Cortex of kidney (tissue), 1 donor: ENCODE measurements around the gene COL9A3.
"Not testable (repeated sequence)": the region's sequence is repeated elsewhere in the genome, so short reads cannot be mapped to it uniquely, and the experiment has no call there.

Experiments used
- DNase-seq: peaks from one replicate; lab custom pipeline; 2025; lab: John Stamatoyannopoulos, UW

Gene COL9A3

GRCh38 chr20:62835931-62836861 lies 19.3 kb downstream of the COL9A3 start:
- DNase-seq: no peak

DNA sequence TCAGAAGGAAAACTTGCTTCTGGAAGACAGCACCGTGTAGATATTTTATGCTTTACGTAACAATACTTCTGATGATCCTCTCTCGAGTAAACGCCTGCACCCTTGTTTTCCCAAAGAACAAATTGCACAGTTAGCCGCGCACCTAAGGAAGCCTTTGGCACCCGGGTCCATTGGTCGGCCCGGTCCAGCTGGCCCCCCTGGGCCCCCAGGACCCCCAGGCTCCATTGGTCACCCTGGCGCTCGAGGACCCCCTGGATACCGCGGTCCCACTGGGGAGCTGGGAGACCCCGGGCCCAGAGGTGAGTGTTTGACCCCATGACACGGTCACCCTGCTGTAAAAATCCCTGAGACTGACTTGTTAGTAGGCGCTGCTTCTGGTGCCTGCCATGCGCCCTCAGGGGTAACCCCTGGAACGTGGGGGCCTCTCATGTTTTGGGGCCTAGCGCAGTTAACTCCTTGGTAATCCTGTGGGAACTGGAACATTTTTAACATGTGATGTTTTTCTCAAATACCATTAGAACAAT lies 20.2 kb downstream of the COL9A3 start:
- DNase-seq: no peak

- DNase-seq: no peak
Measured at GRCh38 chr20:62837790-62838127, 20.9 kb downstream of the COL9A3 start.

- no peak for DNase-seq
Measured at GRCh38 chr20:62838128-62838891, 21.5 kb downstream of the COL9A3 start.

GRCh38 chr20:62839261-62839660 lies 22.4 kb downstream of the COL9A3 start:
- DNase-seq: no peak

- DNase-seq: no peak
Measured at GRCh38 chr20:62839816-62840215, 23.0 kb downstream of the COL9A3 start.

- no peak for DNase-seq
Measured at GRCh38 chr20:62840244-62841197, 23.7 kb downstream of the COL9A3 start.

- no peak for DNase-seq
Measured at GRCh38 chr20:62841705-62842212, 24.9 kb downstream of the COL9A3 start.

GRCh38 chr20:62843656-62844055 lies 26.8 kb downstream of the COL9A3 start:
- DNase-seq: no peak

DNA sequence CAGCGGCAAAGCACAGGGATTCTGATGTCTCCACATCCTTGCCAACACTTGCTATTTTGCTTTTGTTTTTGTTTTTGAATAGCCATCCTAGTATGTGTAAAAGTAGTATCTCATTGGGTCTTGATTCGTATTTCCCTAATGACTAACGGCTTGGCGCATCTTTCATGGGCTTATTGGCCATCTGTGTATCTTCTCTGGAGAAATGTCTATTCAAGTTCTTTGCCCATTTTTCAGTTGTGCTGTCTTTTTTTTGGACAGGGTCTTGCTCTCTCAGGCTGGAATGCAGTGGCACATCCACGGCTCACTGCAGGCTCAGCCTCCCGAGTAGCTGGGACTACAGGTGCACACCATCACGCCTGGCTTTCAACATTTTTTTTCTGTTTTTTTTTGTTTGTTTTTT lies 27.3 kb downstream of the COL9A3 start:
- DNase-seq: no peak

DNA sequence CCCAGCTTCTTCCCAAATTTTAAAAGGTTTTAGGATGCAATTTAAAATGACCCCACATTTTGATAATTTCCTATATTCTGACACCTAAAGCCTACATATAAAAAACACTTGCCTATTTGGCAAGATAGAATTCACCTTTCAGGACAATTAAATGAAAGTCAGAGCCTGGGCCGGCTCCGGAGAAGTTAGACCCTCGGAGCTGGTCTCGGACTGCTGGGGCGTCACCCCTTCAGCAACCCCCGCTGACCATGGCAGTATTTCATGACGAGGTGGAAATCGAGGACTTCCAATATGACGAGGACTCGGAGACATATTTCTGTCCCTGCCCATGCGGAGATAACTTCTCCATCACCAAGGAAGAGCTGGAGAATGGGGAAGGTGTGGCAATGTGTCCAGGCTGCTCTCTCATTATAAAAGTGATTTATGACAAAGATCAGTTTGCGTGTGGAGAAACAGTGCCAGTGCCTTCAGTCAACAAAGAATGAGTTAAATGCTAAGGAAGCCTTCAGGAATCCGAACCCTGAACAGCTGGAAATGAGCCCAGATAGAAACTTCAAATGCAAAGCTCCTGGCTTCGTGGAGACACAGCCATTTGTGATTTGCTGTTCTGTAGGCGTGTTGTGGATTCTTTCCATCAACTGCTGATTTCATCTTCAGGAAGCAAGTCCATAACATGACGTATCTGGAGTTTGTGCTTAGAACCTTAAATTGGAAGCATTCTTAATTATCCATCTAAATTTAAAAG lies 28.7 kb downstream of the COL9A3 start:
- DNase-seq: no peak

- no peak for DNase-seq
Measured at GRCh38 chr20:62846166-62846890, 29.5 kb downstream of the COL9A3 start.

DNA sequence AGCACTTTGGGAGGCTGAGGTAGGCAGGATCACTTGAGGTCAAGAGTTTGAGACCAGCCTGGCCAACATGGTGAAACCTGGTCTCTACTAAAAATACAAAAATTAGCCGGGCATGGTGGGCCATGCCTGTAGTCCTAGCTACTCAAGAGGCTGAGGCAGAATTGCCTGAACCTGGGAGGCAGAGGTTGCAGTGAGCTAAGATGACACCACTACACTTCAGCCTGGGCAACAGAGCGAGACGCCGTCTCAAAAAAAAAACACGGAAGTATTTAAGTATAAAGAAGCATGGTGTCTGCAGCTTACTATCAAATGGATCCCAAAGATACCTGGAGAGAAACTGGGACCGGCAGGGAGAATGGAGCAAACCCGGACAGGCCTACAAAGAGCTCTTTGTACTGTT lies 32.1 kb downstream of the COL9A3 start:
- not testable (repeated sequence) for DNase-seq

DNA sequence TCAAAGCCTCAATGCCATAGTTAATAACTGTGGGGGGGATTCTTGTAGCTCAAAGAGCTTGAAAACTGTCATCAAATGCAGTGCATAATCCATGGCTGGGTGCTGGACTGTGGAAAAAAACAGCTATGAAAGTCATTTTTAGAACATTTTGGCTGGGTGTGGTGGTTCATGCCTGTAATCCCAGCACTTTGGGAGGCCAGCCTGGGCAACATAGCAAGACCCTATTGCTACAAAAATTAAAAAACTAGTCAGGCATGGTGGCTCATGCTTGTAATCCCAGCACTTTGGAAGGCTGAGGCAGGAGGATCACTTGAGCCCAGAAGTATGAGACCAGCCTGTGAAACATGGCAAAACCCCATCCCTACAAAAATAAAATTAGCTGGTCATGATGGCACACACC lies 32.6 kb downstream of the COL9A3 start:
- no peak for DNase-seq

- no peak for DNase-seq
Measured at GRCh38 chr20:62850333-62850974, 33.6 kb downstream of the COL9A3 start.

- no peak for DNase-seq
Measured at GRCh38 chr20:62852196-62852595, 35.3 kb downstream of the COL9A3 start.

DNA sequence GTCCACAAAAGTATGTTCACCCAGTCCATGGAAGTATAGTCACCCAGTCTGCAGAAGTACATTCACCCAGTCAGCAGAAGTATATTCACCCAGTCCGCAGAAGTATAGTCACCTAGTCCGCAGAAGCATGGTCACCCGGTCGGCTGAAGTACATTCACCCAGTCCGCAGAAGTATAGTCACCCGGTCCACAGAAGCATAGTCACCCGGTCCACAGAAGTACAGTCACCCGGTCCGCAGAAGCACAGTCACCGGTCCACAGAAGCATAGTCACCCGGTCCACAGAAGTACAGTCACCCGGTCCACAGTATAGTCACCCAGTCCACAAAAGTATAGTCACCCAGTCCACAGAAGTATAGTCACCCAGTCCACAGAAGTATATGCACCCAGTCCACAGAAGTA lies 36.0 kb downstream of the COL9A3 start:
- DNase-seq: no peak

DNA sequence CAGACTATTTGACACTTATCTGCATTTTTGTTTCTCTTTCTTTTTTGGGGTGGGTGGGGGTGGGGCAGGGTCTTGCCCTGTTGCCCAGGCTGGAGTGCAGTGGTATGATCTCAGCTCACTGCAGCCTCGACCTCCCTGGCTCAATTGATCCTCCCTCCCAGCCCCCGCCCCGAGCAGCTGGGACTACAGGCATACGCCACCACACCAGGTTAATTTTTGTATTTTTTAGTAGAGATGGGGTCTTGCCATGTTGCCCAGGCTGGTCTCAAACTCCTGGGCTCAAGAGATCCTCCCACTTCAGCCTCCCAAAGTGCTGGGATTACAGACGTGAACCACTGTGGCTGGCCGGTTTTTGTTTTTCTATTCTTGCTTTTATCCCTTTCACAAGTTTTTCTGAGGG lies 36.5 kb downstream of the COL9A3 start:
- DNase-seq: not testable (repeated sequence)

DNA sequence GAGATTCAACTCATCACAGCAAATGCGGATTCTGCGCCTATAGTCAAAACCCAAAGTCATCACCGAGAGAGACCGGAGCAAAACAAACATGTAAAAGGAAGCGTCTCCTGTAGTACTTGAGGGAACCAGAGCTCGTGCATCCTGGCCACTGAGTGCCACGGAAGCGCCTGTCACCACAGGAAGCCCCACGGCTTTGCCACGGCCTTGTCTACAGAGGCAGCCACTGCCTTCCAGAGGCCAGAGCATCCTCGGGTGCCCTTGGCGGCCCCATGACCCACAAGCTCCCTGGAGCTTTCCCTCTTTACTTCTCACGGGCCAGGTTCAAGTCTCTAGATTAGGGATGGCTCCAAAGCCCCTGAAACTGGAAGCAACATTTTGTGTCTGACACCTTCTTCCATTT lies 37.3 kb downstream of the COL9A3 start:
- DNase-seq: no peak

GRCh38 chr20:62855120-62855519 lies 38.3 kb downstream of the COL9A3 start:
- DNase-seq: no peak
